Spleen (tissue), 11 donors: ENCODE measurements around the gene SMIM35. TPM values are rescaled to one million over a fixed set of nuclear protein-coding genes. Genes with fewer than 3 reads are reported as not detected.
A peak's percentile ranks its signal among the peaks of the same experiment; 100 is the strongest.

Experiments
- DNase-seq: peaks from one replicate; pipeline ENCODE4 v3.0.0-alpha.2; 2020
- H3K27ac ChIP-seq, 8 donors: fragments of 200-600 bp; sonication (generic) in 7 of 8; 1 replicate in 4 of 8; 2 replicates in 4 of 8; pipeline versions ENCODE4 v1.5.0 to v1.8.0; 2016 to 2021; ENCODE audit warnings: inconsistent platforms in 4 of 8, mild to moderate bottlenecking in 4 of 8, moderate library complexity in 1 of 8
- H3K27me3 ChIP-seq, 7 donors: fragments of 200-600 bp; sonication (generic) in 6 of 7; replicated peaks in 1 of 7; 1 replicate in 4 of 7; 2 replicates in 3 of 7; pipeline versions ENCODE4 v1.5.0 to v1.8.0; 2016 to 2021; ENCODE audit warnings: inconsistent platforms in 3 of 7, mild to moderate bottlenecking in 1 of 7
- H3K36me3 ChIP-seq, 6 donors: fragments of 200-600 bp; sonication (generic) in 5 of 6; 1 replicate in 4 of 6; 2 replicates in 2 of 6; pipeline versions ENCODE4 v1.5.0 to v1.8.0; 2016 to 2021; ENCODE audit warnings: inconsistent platforms in 2 of 6
- H3K4me1 ChIP-seq, 6 donors: fragments of 200-600 bp; sonication (generic) in 5 of 6; 1 replicate in 3 of 6; 2 replicates in 3 of 6; pipeline versions ENCODE4 v1.5.0 to v1.8.0; 2016 to 2021; ENCODE audit warnings: inconsistent platforms in 3 of 6
- H3K4me3 ChIP-seq, 8 donors: fragments of 200-600 bp; sonication (generic) in 7 of 8; 1 replicate in 4 of 8; 2 replicates in 4 of 8; pipeline versions ENCODE4 v1.5.0 to v1.8.0; 2016 to 2021; ENCODE audit warnings: inconsistent platforms in 4 of 8, mild to moderate bottlenecking in 4 of 8, moderate library complexity in 2 of 8
- H3K9me3 ChIP-seq, 8 donors: fragments of 200-600 bp; sonication (generic) in 7 of 8; 1 replicate in 4 of 8; 2 replicates in 4 of 8; pipeline versions ENCODE4 v1.5.0 to v1.8.0; 2016 to 2021; ENCODE audit warnings: inconsistent platforms in 4 of 8
- POLR2A ChIP-seq, 3 donors: fragments of 450-650 bp; IDR thresholded peaks; one replicate each; pipeline ENCODE4 v1.5.1; 2017; ENCODE audit warnings: antibody characterized with exemption in 3 of 3, mild to moderate bottlenecking in 1 of 3
- POLR2AphosphoS5 ChIP-seq, 3 donors: sonication (generic); formaldehyde crosslinking; IDR thresholded peaks; one replicate each; pipeline ENCODE4 v1.5.1; 2017; ENCODE audit warnings: antibody characterized with exemption in 3 of 3
- WGBS, 5 donors: extraction: QIAGEN DNeasy Blood & Tissue Kit in 3 of 5; methylation state at CpG; one replicate each; pipeline versions ENCODE4 v1.1.5 to v1.1.7; 2013 to 2018; 5-methylcytosine and 5-hydroxymethylcytosine counted together
- intact Hi-C: fragments of 100-400 bp; cut with DNase I; formaldehyde crosslinking; loops from one replicate; pipeline ENCODE4 v1.15.0; 2023; ENCODE audit warnings: low total_unique reads
- polyA plus RNA-seq, 3 donors: library from polyadenylated mRNA; stranded (reverse); fragments of 200-250 nt; gene quantifications; one replicate each; pipeline ENCODE4 v1.2.1, GENCODE V29; 2013
- total RNA-seq, 7 donors: library from RNA; depleted of rRNA in 3 of 7; stranded (reverse); fragments of >200 nt in 3 of 7; fragmentation: NEBNext Ultra II Directional in 4 of 7; extraction: Animal tissue kit (Norgen Biotek cat#: 25700) in 4 of 7; gene quantifications; one replicate each; pipeline versions ENCODE4 v1.1.0 to v1.2.1, GENCODE V29; 2016 to 2021
- TF ChIP-seq, protein P1 (sequence below), 11 experiments: fragments of 200-600 bp in 7 of 11; fragments of 450-650 bp in 4 of 11; sonication (generic) in 4 of 11; IDR thresholded peaks in 8 of 11; conservative IDR thresholded peaks in 3 of 11; 1 replicate in 7 of 11; 2 replicates in 4 of 11; pipeline versions ENCODE4 v1.4.0 to v1.8.0; 2016 to 2021; ENCODE audit warnings: antibody characterized with exemption in 11 of 11, inconsistent platforms in 4 of 11, mild to moderate bottlenecking in 1 of 11
- donor health status: healthy with polysubstance abuse.
- donor health status: DM: no; HTN: no; CAD: no; lungs with moderate emphysema.
- donor health status: DM: no; HTN: no; CAD: no.
- donor health status: Bipolar disorder and iron deficiency.
- donor health status: healthy.
- donor health status: DM: no; HTN: no; CAD: no.
- donor health status: DM: yes; HTN: yes; CAD: no.

SMIM35 gene
- total and polyA plus RNA-seq, 10 donors: 0.16 to 1.3 (median 0.39) TPM

- intact Hi-C loops: no loop called here
Measured at GRCh38 chr11:118014022-118014421, 72.7 kb downstream of the SMIM35 start.

GRCh38 chr11:118012083-118012669 is 74.6 kb downstream of the SMIM35 start:
- H3K4me3 ChIP-seq: no peak overlapping the region
- intact Hi-C loops: no loop called here
- H3K36me3 ChIP-seq: no peaks in the 10 kb centered on the region
- H3K9me3 ChIP-seq: peaks cover 0 to 6% (median 4%) of the 10 kb centered on the region in 8 donors
- peaks cover 33 to 99% (median 84%) of the 10 kb centered on the region in 6 donors for H3K4me1 ChIP-seq
- H3K27ac ChIP-seq: peak overlapping the region; percentile 57 to 98 (median 92)
- TF ChIP-seq POLR2AphosphoS5 (IDR thresholded peaks at IDR 0.05) (peak in 2 of 3 donors; percentile 58 to 80), POLR2A (IDR thresholded peaks at IDR 0.05) (no peak)
- TF ChIP-seq, protein P1, sequence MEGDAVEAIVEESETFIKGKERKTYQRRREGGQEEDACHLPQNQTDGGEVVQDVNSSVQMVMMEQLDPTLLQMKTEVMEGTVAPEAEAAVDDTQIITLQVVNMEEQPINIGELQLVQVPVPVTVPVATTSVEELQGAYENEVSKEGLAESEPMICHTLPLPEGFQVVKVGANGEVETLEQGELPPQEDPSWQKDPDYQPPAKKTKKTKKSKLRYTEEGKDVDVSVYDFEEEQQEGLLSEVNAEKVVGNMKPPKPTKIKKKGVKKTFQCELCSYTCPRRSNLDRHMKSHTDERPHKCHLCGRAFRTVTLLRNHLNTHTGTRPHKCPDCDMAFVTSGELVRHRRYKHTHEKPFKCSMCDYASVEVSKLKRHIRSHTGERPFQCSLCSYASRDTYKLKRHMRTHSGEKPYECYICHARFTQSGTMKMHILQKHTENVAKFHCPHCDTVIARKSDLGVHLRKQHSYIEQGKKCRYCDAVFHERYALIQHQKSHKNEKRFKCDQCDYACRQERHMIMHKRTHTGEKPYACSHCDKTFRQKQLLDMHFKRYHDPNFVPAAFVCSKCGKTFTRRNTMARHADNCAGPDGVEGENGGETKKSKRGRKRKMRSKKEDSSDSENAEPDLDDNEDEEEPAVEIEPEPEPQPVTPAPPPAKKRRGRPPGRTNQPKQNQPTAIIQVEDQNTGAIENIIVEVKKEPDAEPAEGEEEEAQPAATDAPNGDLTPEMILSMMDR (IDR thresholded peaks at IDR 0.05 in 8 of 11, conservative IDR thresholded peaks at IDR 0.05 in 3 of 11): peak in 1 of 11 experiments; percentile 13
- 21 to 44% (median 39%) methylated on average over 7 of the region's 7 CpGs for WGBS, 5 donors
- H3K27me3 ChIP-seq: no peaks in the 10 kb centered on the region
- DNase-seq: peak; percentile 85

More at GRCh38 chr11:118014022-118014421, 72.7 kb downstream of the SMIM35 start:
- Histone ChIP-seq H3K4me1 (peaks cover 29 to 80% (median 65%) of the 10 kb centered on the region in 6 donors), H3K9me3 (peaks cover 0 to 23% (median 18%) of the 10 kb centered on the region in 8 donors), H3K27me3 (no peaks in the 10 kb centered on the region), H3K27ac (peak overlapping the region in 3 of 8 donors; percentile 96 to 98 (median 98)), H3K36me3 (no peaks in the 10 kb centered on the region), H3K4me3 (no peak overlapping the region)
- WGBS, 5 donors: 90 to 95% (median 93%) methylated on average over 3 of the region's 3 CpGs
- TF ChIP-seq POLR2A (IDR thresholded peaks at IDR 0.05): no peak
- TF ChIP-seq POLR2AphosphoS5 (IDR thresholded peaks at IDR 0.05): no peak
- TF ChIP-seq, protein P1 (IDR thresholded peaks at IDR 0.05 in 8 of 11, conservative IDR thresholded peaks at IDR 0.05 in 3 of 11): no peak
- DNase-seq: no peak

DNA sequence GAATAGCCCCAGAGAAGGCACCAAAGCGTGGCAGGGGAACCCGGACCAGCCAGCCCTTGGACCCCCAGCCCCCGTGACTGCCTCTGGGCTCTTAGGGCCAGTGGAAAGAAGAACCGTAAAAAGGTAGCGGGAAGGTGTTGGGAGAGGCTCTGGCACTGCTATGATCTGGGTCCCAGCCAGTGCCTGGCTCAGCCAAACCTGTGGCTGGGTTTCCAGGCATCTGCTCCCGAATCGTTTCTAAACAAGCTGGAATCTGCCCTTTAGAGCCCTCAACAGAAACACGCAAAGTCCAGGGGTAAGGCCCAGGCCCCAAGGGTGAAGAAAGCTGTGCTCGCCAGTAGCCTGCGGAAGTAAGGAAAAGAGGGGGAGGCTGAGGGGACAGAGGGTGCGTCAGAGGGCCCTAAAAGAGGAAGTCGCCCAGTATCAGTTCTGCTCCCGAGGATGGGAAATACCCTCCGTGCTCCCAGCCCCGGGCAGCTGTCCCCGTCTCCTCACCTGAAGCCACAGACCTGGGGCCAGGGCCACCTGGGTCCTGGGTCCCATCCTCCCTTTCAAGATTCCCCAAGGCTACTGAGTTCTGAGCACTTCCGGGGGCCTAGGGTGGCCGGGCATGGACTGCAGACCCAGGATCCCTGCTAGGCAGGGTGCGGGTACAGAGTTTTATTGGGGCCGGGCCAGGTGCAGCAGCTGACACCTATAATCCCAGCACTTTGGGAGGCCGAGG is 75.9 kb downstream of the SMIM35 start:
- DNase-seq: peak; percentile 95
- Histone ChIP-seq H3K9me3 (no peaks in the 10 kb centered on the region), H3K36me3 (no peaks in the 10 kb centered on the region), H3K4me1 (peaks cover 45 to 100% (median 89%) of the 10 kb centered on the region in 6 donors), H3K27ac (peak overlapping the region; percentile 57 to 98 (median 92)), H3K27me3 (no peaks in the 10 kb centered on the region), H3K4me3 (peak overlapping the region in 1 of 8 donors; percentile 42)
- TF ChIP-seq POLR2A (IDR thresholded peaks at IDR 0.05) (no peak), POLR2AphosphoS5 (IDR thresholded peaks at IDR 0.05) (peak; percentile 83 to 89 (median 87))
- TF ChIP-seq, protein P1 (IDR thresholded peaks at IDR 0.05 in 8 of 11, conservative IDR thresholded peaks at IDR 0.05 in 3 of 11): peak in 1 of 11 experiments; percentile 9
- intact Hi-C loops: no loop called here
- WGBS, 5 donors: 43 to 64% (median 44%) methylated on average over 19 to 21 of the region's 21 CpGs
